Hematopoietic multipotent progenitor cell (in vitro differentiated cells): ENCODE measurements around the gene KXD1. TPM values are rescaled to one million over a fixed set of nuclear protein-coding genes. Genes with fewer than 3 reads are reported as not detected.
A peak's percentile ranks its signal among the peaks of the same experiment; 100 is the strongest.
"Not testable (repeated sequence)": the region's sequence is repeated elsewhere in the genome, so short reads cannot be mapped to it uniquely, and the experiment has no call there.

ENCODE experiments used
- DNase-seq, 3 donors: peaks; one replicate each; pipeline ENCODE4 v3.0.0-alpha.2; 2011 to 2015; ENCODE audit warnings: low read depth in 2 of 3, low spot score in 2 of 3
- total RNA-seq: library from RNA; depleted of rRNA; stranded (reverse); fragments of >200 nt; gene quantifications from one replicate; pipeline ENCODE4 v1.2.3, GENCODE V29; 2012

KXD1 gene
- total RNA-seq, 1 donor, result 102 TPM

GRCh38 chr19:18533058-18533457 lies 24.6 kb upstream of the KXD1 start:
- DNase-seq, result no peak

GRCh38 chr19:18536475-18536874 lies 21.2 kb upstream of the KXD1 start:
- no peak for DNase-seq

- no peak for DNase-seq
Observed at GRCh38 chr19:18537431-18537830, 20.2 kb upstream of the KXD1 start.

GRCh38 chr19:18538115-18538514 lies 19.6 kb upstream of the KXD1 start:
- no peak for DNase-seq

- no peak for DNase-seq
Observed at GRCh38 chr19:18539372-18539771, 18.3 kb upstream of the KXD1 start.

- not testable (repeated sequence) for DNase-seq
Observed at GRCh38 chr19:18540200-18540599, 17.5 kb upstream of the KXD1 start.

- DNase-seq, result no peak
Observed at GRCh38 chr19:18541258-18541991, 16.2 kb upstream of the KXD1 start.

GRCh38 chr19:18541992-18542940 lies 15.4 kb upstream of the KXD1 start:
- no peak for DNase-seq

GRCh38 chr19:18542941-18543813 lies 14.5 kb upstream of the KXD1 start, which contains the start of gene FKBP8:
Gene FKBP8, minus strand, starts transcription at chr19:18543573. Its CDS starts 1,603 bp downstream, at chr19:18541970.
- DNase-seq, result peak; percentile 70 to 93 (median 85)

GRCh38 chr19:18543814-18544475 lies 13.7 kb upstream of the KXD1 start:
- DNase-seq, result peak; percentile 57 to 84 (median 78)

- DNase-seq, result no peak
Observed at GRCh38 chr19:18551631-18552030, 6.0 kb upstream of the KXD1 start.

GRCh38 chr19:18558202-18558555 lies 509 bp downstream of the KXD1 start:
- DNase-seq, result no peak

GRCh38 chr19:18558604-18559003 lies 934 bp downstream of the KXD1 start:
- DNase-seq, result no peak

- no peak for DNase-seq
Observed at GRCh38 chr19:18559685-18560084, 2.0 kb downstream of the KXD1 start.

- DNase-seq, result no peak
Observed at GRCh38 chr19:18562086-18562485, 4.4 kb downstream of the KXD1 start.

GRCh38 chr19:18566953-18567352 lies 9.3 kb downstream of the KXD1 start:
- no peak for DNase-seq

GRCh38 chr19:18568367-18568766 lies 10.7 kb downstream of the KXD1 start:
- no peak for DNase-seq

GRCh38 chr19:18571564-18572344 lies 14.1 kb downstream of the KXD1 start, which contains the start of gene UBA52:
Gene UBA52, plus strand, starts transcription at chr19:18571857. Its CDS starts 1,444 bp downstream, at chr19:18573301.
- DNase-seq, result peak; percentile 97 to 98 (median 98)

- no peak for DNase-seq
Observed at GRCh38 chr19:18574691-18575291, 17.1 kb downstream of the KXD1 start.
